ENCODE results near the gene MYO1G. TPM values are rescaled to one million over a fixed set of nuclear protein-coding genes. Genes with fewer than 3 reads are reported as not detected.
A peak's percentile ranks its signal among the peaks of the same experiment; 100 is the strongest.

Gene MYO1G
- total RNA-seq, 4 donors from 2014 or later = 1.3 to 5.0 (median 2.6) TPM

DNA sequence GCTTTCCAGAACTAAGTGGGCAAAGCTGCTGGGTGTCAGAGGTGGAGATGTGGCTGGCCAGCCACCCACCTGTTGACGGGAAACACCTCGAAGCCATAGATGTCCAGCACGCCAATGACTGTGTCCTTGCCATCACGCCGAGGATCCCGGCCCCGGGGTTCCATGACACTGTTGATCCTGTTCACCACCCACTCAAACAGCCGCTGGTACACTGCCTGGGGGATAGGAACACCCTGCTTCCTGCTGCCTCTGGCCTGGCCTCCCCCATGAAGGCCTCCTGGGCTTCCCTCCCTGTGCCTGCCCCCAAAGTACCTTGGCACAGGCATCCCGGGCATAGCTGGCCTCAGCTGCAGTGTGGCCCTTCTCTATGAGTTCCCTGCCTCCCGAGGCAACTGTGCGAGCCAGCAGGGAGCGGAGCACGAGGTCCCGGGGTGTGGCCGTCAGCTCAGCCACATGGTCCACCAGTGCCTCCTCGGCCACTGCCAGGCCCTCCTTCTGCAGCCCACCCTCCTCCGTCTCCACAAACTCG, 8.2 kb downstream of the MYO1G start:
- TF ChIP-seq POLR2A (IDR thresholded peaks at IDR 0.05) = no peak
- TF ChIP-seq, protein P1, sequence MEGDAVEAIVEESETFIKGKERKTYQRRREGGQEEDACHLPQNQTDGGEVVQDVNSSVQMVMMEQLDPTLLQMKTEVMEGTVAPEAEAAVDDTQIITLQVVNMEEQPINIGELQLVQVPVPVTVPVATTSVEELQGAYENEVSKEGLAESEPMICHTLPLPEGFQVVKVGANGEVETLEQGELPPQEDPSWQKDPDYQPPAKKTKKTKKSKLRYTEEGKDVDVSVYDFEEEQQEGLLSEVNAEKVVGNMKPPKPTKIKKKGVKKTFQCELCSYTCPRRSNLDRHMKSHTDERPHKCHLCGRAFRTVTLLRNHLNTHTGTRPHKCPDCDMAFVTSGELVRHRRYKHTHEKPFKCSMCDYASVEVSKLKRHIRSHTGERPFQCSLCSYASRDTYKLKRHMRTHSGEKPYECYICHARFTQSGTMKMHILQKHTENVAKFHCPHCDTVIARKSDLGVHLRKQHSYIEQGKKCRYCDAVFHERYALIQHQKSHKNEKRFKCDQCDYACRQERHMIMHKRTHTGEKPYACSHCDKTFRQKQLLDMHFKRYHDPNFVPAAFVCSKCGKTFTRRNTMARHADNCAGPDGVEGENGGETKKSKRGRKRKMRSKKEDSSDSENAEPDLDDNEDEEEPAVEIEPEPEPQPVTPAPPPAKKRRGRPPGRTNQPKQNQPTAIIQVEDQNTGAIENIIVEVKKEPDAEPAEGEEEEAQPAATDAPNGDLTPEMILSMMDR (IDR thresholded peaks at IDR 0.05) = no peak
- Histone ChIP-seq H3K4me1 (no peaks in the 10 kb centered on the region), H3K27me3 (no peaks in the 10 kb centered on the region), H3K9me3 (no peaks in the 10 kb centered on the region), H3K36me3 (peaks cover 0 to 11% (median 0%) of the 10 kb centered on the region in 3 donors), H3K27ac (no peak overlapping the region), H3K4me3 (no peak overlapping the region)
- DNase-seq = no peak
- intact Hi-C loops (cut with DNase I) = no loop called here
- WGBS, 2 donors = 89 to 100% methylated on average over 5 to 10 of the region's 18 CpGs

DNA sequence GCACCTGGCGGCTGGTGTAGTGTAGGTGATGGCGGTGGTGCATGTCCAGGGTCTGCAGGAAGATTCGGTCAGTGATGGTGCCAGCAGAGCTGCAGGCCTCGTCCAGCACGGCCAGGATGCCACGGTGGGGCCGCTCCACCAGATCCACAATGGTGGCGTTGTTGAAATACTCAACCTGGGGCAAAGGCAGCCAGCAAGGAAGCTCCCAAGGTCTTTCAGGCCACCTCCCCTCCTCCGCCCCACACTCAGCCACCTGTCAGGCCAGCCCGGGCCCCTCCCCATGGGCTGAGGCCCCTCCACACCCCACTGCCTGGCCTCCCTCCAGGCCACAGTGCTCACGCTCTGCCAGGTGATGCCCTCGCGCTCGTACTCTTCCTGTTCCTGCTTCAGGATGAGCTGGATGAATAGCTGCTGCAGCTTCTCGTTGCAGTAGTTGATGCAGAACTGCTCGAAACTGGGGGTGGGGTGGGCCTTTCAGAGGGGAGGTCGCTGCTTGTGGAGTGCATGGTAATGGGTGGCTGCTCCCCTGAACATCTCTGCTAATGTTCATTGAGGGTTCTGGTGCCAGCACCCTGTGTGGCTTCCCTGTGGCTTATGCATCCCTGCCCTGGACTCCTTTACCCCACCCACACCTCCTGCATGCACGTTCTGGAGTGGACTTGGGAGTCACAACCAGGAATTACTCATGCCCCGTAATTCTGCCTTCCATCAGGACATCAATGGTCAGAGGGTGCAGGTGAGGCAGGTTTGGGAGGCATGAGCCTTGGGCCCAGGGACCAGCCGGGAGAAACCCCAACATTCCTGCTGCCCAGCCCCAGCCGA, 8.9 kb downstream of the MYO1G start:
- Histone ChIP-seq H3K27ac (no peak overlapping the region), H3K4me1 (no peaks in the 10 kb centered on the region), H3K36me3 (peaks cover 0 to 6% (median 0%) of the 10 kb centered on the region in 3 donors), H3K9me3 (no peaks in the 10 kb centered on the region), H3K4me3 (no peak overlapping the region), H3K27me3 (no peaks in the 10 kb centered on the region)
- 79 to 85% methylated on average over 8 to 11 of the region's 21 CpGs for WGBS, 2 donors
- no peak for DNase-seq
- intact Hi-C loops (cut with DNase I) = loop anchor here (10.0 kb wide), 1 partner anchor 165 kb away; no protein-coding TSS in a partner anchor
- TF ChIP-seq POLR2A (IDR thresholded peaks at IDR 0.05) = no peak
- TF ChIP-seq, protein P1 (IDR thresholded peaks at IDR 0.05) = no peak

DNA sequence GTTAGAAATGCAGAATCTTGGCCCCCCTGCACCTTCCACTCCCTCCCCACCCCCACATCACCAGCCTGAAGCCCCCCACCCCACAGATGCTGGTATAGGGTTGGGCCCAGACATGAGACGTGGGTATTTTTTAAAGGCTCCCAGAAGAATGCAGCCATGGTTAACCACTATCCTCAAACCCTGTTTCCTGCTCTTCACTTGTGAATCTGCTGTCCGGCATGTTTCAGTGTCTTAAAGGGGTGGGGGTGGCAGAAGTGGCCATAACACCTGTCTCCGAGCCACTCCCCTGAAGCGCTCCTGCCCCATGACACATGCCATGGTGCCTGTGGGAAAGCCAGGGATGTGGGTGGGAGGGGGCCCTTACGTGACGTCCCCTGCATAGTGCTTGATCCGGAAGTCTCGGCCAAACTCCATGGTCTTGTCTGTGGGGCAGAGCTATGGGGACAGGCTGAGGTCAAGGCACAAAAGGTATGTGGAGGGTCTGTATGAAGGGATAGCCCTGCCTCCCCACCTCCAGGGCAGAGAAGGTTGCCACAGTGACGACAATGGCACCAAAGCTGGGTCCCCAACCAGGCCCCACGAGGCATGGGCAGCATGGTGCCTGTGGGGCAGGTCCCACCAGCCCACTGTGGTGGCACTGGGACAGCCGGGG, 9.6 kb downstream of the MYO1G start:
- no peak overlapping the region for H3K27ac ChIP-seq
- intact Hi-C loops (cut with DNase I) = loop anchor here (10.0 kb wide), 1 partner anchor 166 kb away; no protein-coding TSS in a partner anchor
- H3K27me3 ChIP-seq = peaks cover 0 to 7% (median 0%) of the 10 kb centered on the region in 4 donors
- H3K9me3 ChIP-seq = no peaks in the 10 kb centered on the region
- WGBS, 2 donors = 83% methylated on average over 1 of the region's 11 CpGs; no CpG with 5 or more reads in 1 of the 2 donors
- no peak for DNase-seq
- H3K36me3 ChIP-seq = peaks cover 0 to 6% (median 0%) of the 10 kb centered on the region in 3 donors
- no peak overlapping the region for H3K4me3 ChIP-seq
- no peak for TF ChIP-seq POLR2A (IDR thresholded peaks at IDR 0.05)
- TF ChIP-seq, protein P1 (IDR thresholded peaks at IDR 0.05) = no peak
- no peaks in the 10 kb centered on the region for H3K4me1 ChIP-seq

DNA sequence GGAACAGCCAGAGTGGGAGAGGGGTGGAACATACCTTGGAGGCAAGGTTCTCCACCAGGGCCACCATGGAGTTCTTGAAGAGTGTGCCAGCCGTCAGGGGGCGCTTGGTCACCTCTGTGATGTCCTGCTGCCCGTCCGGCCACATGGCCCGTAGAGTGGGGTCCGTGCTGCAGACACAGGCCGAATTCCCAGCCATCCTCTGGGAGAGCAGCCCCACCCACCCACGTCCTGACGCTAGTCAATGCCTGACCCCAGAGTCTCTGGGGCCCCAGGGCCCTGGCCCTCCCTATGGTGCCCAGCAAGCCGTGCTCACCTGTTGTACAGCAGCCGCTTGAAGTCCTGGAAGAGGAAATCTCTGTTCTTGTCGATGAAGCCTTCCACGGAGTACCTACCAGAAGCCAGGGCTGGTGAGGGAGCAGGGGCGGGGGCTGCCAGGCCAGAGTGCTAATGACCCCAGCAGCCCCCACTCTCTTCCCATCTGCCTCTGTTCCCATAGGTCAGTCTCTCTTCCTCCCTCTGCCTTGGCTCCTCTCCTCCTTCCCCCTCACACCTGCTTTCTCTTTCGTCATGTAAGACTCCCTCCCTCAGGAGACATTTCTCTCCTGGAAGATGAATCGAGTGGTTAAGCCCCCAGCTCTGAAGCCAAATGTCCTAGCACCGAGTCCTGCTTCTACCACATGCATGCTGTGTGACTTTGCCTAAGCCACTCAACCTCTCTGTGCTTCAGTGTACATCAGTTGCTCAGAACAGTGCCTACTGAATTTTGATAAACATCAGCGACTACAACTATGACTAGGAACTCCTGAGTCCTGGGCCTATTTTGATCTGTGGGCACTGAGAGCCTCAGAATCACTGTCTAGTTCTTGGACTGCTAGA, 11.0 kb downstream of the MYO1G start:
- Histone ChIP-seq H3K4me3 (no peak overlapping the region), H3K4me1 (peaks cover 4 to 6% (median 4%) of the 10 kb centered on the region in 3 donors), H3K36me3 (peaks cover 0 to 2% (median 0%) of the 10 kb centered on the region in 3 donors), H3K27me3 (peaks cover 0 to 20% (median 0%) of the 10 kb centered on the region in 4 donors), H3K9me3 (no peaks in the 10 kb centered on the region), H3K27ac (no peak overlapping the region)
- intact Hi-C loops (cut with DNase I) = loop anchor here (10.0 kb wide), 1 partner anchor 167 kb away; no protein-coding TSS in a partner anchor
- no peak for TF ChIP-seq POLR2A (IDR thresholded peaks at IDR 0.05)
- TF ChIP-seq, protein P1 (IDR thresholded peaks at IDR 0.05) = peak in 1 of 6 experiments; percentile 7
- no peak for DNase-seq
- WGBS, 2 donors = 79% methylated on average over 8 to 13 of the region's 18 CpGs

All from esophagus squamous epithelium (tissue), 5 donors.